ENCODE results near the gene SECTM1. TPM values are rescaled to one million over a fixed set of nuclear protein-coding genes. Genes with fewer than 3 reads are reported as not detected.

The SECTM1 gene
- total and polyA plus RNA-seq, 9 of the 15 experiments (the other 6 are each of a cell fraction or from before 2014, with no cell fraction given): 0.11 to 0.46 (median 0.18) TPM; not detected in 6

GRCh38 chr17:82278308-82278707 is 55.3 kb downstream of the SECTM1 start (continued):
- TF ChIP-seq ZNF175 (CRISPR knock-in tag; IDR thresholded peaks at IDR 0.05; ENCODE audit: low read depth) (no peak), MCM7 (IDR thresholded peaks at IDR 0.05) (no peak)

- Histone ChIP-seq H3K27me3 (ENCODE audit: control insufficient read depth in 2 of 2, insufficient read depth in 2 of 2, low read length in 2 of 2) (no peaks in the 10 kb centered on the region), H3K27ac (ENCODE audit: extremely low read depth, low read depth, low read length) (no peak overlapping the region), H3K36me3 (ENCODE audit: control insufficient read depth, insufficient read depth, low read length) (no peaks in the 10 kb centered on the region), H3K4me1 (replicated peaks in 1 of 2; ENCODE audit: control insufficient read depth in 2 of 2, insufficient read depth in 2 of 2, low read length in 2 of 2) (peaks cover 14 to 50% of the 10 kb centered on the region in 2 experiments; a peak in 4 of 5 replicates), H3K9me3 (replicated peaks; ENCODE audit: control insufficient read depth, insufficient read depth, low read depth, low read length) (no peaks in the 10 kb centered on the region), H3K4me2 (ENCODE audit: insufficient read depth, low read length) (no peak overlapping the region), H2AFZ (ENCODE audit: low read depth, low read length) (no peak overlapping the region), H4K20me1 (replicated peaks; ENCODE audit: control insufficient read depth, insufficient read depth, low read length) (no peaks in the 10 kb centered on the region), H3K9me1 (ENCODE audit: control insufficient read depth, insufficient read depth, low read length) (no peaks in the 10 kb centered on the region), H3K79me2 (ENCODE audit: control insufficient read depth, insufficient read depth, low read length) (peaks cover 7% of the 10 kb centered on the region), H3K4me3 (no peak overlapping the region), H3K9ac (ENCODE audit: insufficient read depth in 1 of 2, low read depth in 2 of 2, low read length in 2 of 2) (peak overlapping the region in 1 of 2 experiments; percentile 31; a peak in 2 of 4 replicates)
- DNase-seq (ENCODE audit: extremely low read depth in 1 of 4, low spot score in 3 of 4) (no peak), FAIRE-seq (no peak), ATAC-seq (no peak)
- ChIA-PET CTCF (ENCODE audit: low intra/inter-chr PET ratio) (no interaction called here), POLR2A (interaction anchor here (5.6 kb wide), 1 partner anchor 14 kb away, joined by 37 read pairs; no protein-coding TSS in a partner anchor)
- in situ Hi-C loops (cut with MboI): no loop called here
- intact Hi-C loops (cut with micrococcal nuclease): no loop called here
- BruUV-seq (replicated peaks): no TSS peak
- TF ChIP-seq CXXC5 (CRISPR knock-in tag; IDR thresholded peaks at IDR 0.05) (no peak), ZNF12 (CRISPR knock-in tag; IDR thresholded peaks at IDR 0.05) (0 out of 2 replicates have a peak, but pooled peaks have one; percentile 47), FOXK1 (CRISPR knock-in tag; IDR thresholded peaks at IDR 0.05; ENCODE audit: borderline replicate concordance) (no peak), ZNF324 (CRISPR knock-in tag; IDR thresholded peaks at IDR 0.05) (no peak), ZNF3 (CRISPR knock-in tag; IDR thresholded peaks at IDR 0.05) (no peak), DMBX1 (CRISPR knock-in tag; IDR thresholded peaks at IDR 0.05; ENCODE audit: borderline replicate concordance) (no peak), ZNF395 (CRISPR knock-in tag; IDR thresholded peaks at IDR 0.05) (no peak)
- 74% methylated on average over 12 of the region's 12 CpGs for WGBS (ENCODE audit: insufficient coverage, low coverage, missing lambda C conversion rate)
These were observed 55.7 kb downstream of the SECTM1 start for GRCh38 chr17:82277851-82278250.
